Epithelial cell of prostate (primary cell): ENCODE results near the gene RMI2.

ENCODE experiments used
- DNase-seq: peaks from one replicate; pipeline ENCODE4 v3.0.0-alpha.2; 2011; ENCODE audit warnings: low read depth, low spot score
- H3K27ac ChIP-seq: fragments of 450-650 bp; 2 replicates; pipeline ENCODE4 v1.5.1; 2017; ENCODE audit warnings: mild to moderate bottlenecking

The RMI2 gene

DNA sequence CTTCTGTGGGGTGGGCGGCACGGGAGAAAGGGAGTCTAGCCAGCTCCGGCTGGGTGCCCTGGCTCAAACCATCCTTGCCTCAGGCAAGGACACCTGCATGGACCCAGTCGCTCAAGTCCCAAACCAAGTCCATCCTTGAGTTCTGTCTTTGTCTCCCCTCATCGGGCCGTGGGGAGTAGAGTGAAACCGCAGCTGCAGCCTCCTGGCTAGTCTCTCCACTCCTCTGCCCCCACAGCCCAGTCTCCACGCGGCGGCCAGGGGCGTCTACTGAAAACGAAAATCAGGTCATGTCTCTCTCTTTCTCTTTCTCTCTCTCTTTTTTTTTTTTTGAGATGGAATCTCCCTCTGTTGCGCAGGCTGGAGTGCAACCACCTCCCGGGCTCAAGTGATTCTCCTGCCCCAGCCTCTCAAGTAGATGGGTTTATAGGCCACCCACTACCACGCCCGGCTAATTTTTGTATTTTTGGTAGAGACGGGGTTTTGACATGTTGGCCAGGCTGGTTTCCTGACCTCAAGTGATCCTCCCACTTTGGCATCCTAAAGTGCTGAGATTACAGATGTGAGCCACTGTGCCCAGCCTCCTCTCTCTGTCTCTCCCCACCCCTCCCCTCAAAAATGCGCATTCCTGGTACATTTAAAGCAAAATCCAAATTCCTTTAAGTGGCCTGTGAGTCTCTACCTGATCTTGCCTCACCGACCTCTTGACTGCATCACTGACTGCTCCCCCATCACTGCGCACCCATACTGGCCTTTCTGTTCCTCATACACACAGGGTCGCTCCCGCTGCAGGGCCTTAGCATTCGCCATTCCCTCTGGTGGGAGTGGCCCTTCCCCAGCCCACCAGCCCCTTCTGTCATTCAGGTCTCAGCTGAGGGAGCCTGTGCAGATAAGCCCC is 17.7 kb upstream of the RMI2 start:
- no peak for DNase-seq
- H3K27ac ChIP-seq, result no peak overlapping the region

GRCh38 chr16:11328172-11329070 is 16.8 kb upstream of the RMI2 start:
- H3K27ac ChIP-seq, result no peak overlapping the region
- no peak for DNase-seq

DNA sequence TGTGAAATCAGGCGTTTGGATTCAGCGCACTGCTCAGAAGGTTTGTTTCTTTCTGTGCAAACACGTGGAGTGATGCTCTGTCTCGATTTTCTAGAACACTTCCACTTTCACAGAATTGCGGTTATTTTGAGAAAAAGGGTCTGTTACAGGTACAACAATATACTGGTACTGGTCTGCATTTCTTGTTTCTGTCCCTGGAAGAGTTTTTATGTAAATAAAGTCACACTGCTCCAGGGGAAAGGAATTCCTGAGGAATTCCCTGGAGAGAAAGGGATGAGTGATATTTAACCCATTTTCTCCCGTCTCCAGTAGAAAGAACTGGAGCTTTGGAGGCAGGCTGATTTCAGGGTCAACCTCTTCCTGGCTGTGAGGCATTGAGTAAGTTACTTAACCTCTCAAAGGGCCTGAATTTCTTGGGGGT is 16.2 kb upstream of the RMI2 start:
- DNase-seq, result no peak
- no peak overlapping the region for H3K27ac ChIP-seq

- no peak for DNase-seq
- no peak overlapping the region for H3K27ac ChIP-seq
These were observed 15.4 kb upstream of the RMI2 start for GRCh38 chr16:11329891-11330290.

GRCh38 chr16:11330526-11331237 is 14.6 kb upstream of the RMI2 start:
- DNase-seq, result no peak
- no peak overlapping the region for H3K27ac ChIP-seq

DNA sequence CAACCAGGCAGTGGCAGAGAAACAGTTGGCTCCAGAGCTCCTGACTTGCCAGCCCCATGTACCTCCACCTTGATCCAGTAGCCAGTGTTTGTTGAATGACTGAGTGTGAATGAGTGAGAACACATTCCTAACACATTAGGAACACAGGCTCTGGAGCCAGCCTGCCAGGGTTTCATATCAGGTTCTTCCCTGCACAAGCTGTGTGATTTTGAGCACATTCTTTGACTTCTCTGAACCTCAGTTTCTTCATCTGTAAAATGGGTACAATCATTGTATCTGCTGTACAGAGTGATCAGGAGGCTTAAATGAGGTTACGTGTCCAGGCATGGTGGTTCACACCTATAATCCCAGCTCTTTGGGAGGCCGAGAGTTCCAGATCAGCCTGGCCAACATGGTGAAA is 13.3 kb upstream of the RMI2 start:
- DNase-seq, result no peak
- no peak overlapping the region for H3K27ac ChIP-seq

DNA sequence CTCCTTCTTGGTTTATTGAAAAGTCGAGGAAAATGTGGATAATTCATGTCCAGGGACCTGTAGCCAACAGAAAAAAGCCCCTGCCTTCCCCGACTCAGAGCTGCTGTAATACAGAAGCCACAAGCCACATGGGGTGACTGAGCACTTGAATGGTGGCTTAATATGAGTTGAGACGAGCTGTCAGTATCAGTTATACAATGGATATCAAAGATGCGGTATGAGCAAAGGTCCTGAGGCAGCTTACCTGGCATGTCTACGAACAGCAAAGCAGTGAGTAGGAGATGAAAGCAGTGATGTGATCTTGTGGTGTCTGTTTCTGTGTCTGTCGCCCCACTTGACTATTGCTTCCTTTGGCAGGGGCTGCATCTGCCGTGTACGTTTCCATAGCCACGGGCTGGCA is 12.2 kb upstream of the RMI2 start:
- no peak for DNase-seq
- no peak overlapping the region for H3K27ac ChIP-seq

DNA sequence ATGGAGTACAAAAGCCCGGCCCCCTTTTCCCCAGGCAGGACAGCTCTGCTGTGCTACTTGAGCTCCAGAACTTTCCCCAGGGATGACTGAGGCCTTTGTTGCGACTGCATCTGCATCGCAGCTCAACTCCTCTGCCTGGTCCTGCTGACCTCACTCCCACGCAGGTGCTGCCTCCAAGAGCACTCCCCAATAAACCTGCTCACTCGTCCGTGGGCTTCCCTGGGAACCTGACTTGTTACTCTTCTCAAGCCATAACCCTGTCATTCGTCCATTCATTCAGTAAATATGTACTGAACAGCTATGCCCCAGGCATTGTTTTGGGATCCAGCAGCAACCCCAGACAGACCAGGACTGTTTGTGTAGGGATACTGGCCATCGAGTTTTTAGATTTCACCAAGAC is 11.6 kb upstream of the RMI2 start:
- DNase-seq, result peak; percentile 40
- H3K27ac ChIP-seq, result no peak overlapping the region

GRCh38 chr16:11334831-11335404 is 10.3 kb upstream of the RMI2 start:
- no peak overlapping the region for H3K27ac ChIP-seq
- no peak for DNase-seq

GRCh38 chr16:11339075-11339474 is 6.2 kb upstream of the RMI2 start:
- no peak for DNase-seq
- H3K27ac ChIP-seq, result no peak overlapping the region

GRCh38 chr16:11340710-11341109 is 4.5 kb upstream of the RMI2 start:
- no peak overlapping the region for H3K27ac ChIP-seq
- no peak for DNase-seq

- no peak for DNase-seq
- no peak overlapping the region for H3K27ac ChIP-seq
These were observed 3.9 kb upstream of the RMI2 start for GRCh38 chr16:11341371-11341770.

- DNase-seq, result no peak
- H3K27ac ChIP-seq, result no peak overlapping the region
These were observed 3.0 kb upstream of the RMI2 start for GRCh38 chr16:11342021-11342855.

DNA sequence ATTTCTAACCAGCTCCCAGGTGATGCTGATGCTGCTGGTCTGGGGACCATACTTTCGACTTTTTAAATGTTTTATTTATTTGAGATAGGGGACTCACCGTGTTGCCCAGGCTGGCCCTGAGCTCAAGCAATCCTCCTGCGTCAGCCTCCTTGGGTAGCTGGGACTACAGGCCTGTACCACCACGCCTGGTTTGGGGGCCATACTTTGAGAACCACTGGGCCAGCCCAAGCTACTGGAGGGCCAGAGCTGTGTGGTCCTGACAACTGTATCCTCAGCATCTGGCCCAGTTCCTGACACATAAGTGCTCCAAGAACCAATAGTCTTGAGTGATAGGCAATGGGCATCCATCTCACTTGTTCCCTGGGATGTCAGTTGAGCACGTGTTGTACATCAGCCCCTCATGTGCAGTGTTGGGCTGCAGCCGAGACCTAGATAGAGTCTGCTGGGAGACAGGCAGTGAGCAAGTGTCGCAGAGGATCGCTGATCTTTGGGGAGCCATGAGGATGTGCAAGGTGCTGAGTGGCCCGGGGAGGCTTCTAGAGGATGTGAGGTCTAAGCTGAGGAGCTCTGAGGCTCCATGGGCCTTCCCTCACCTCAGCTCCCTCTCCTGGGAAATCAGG is 1.6 kb downstream of the RMI2 start:
- H3K27ac ChIP-seq, result no peak overlapping the region
- no peak for DNase-seq

- no peak for DNase-seq
- no peak overlapping the region for H3K27ac ChIP-seq
These were observed 2.6 kb downstream of the RMI2 start for GRCh38 chr16:11347831-11348230.

- peak overlapping the region; percentile 62 for H3K27ac ChIP-seq
- no peak for DNase-seq
These were observed 3.7 kb downstream of the RMI2 start for GRCh38 chr16:11348737-11349598.

GRCh38 chr16:11349599-11350276 is 4.5 kb downstream of the RMI2 start:
- DNase-seq, result peak; percentile 39
- H3K27ac ChIP-seq, result peak overlapping the region; percentile 62
